Activated CD4-positive, alpha-beta memory T cell treated with anti-CD3 and anti-CD28 coated beads for 36 hours (primary cell): ENCODE data around the gene PPARG. TPM values are rescaled to one million over a fixed set of nuclear protein-coding genes. Genes with fewer than 3 reads are reported as not detected.
A peak's percentile ranks its signal among the peaks of the same experiment; 100 is the strongest.

ENCODE experiments used
- CTCF ChIA-PET: fragments of 350-600 bp; sonication (Branson Sonifier 250); formaldehyde crosslinking; loops from one replicate; lab custom pipeline; 2021; ENCODE audit warnings: antibody characterized with exemption, inconsistent platforms; lab: Charles Lee
- POLR2A ChIA-PET: fragments of 350-600 bp; sonication (Branson Sonifier 250); formaldehyde crosslinking; loops from one replicate; lab custom pipeline; 2021; ENCODE audit warnings: antibody characterized with exemption; lab: Charles Lee
- DNase-seq: peaks from one replicate; pipeline ENCODE4 v3.0.0-alpha.2; 2020
- H3K27ac Mint-ChIP-seq: one replicate; pipeline ENCODE4 v1.8.0; 2021; ENCODE audit warnings: mixed read lengths
- H3K27me3 Mint-ChIP-seq: one replicate; pipeline ENCODE4 v1.8.0; 2021; ENCODE audit warnings: mixed read lengths
- H3K36me3 Mint-ChIP-seq: one replicate; pipeline ENCODE4 v1.8.0; 2021; ENCODE audit warnings: mixed read lengths
- H3K4me1 Mint-ChIP-seq: one replicate; pipeline ENCODE4 v1.8.0; 2021; ENCODE audit warnings: low read depth, mixed read lengths
- H3K4me3 Mint-ChIP-seq: one replicate; pipeline ENCODE4 v1.8.0; 2021; ENCODE audit warnings: mild to moderate bottlenecking, mixed read lengths
- H3K9me3 Mint-ChIP-seq: one replicate; pipeline ENCODE4 v1.8.0; 2021; ENCODE audit warnings: mixed read lengths
- intact Hi-C: fragments of 100-400 bp; cut with micrococcal nuclease; formaldehyde crosslinking; loops from one replicate; pipeline ENCODE4 v1.15.1; 2023
- total RNA-seq, 2 experiments: library from RNA; stranded (reverse); gene quantifications; one replicate each; pipeline ENCODE4 v1.2.3, GENCODE V29; 2021

The PPARG gene
- total RNA-seq, 2 experiments from 2014 or later, result 2.7 TPM

DNA sequence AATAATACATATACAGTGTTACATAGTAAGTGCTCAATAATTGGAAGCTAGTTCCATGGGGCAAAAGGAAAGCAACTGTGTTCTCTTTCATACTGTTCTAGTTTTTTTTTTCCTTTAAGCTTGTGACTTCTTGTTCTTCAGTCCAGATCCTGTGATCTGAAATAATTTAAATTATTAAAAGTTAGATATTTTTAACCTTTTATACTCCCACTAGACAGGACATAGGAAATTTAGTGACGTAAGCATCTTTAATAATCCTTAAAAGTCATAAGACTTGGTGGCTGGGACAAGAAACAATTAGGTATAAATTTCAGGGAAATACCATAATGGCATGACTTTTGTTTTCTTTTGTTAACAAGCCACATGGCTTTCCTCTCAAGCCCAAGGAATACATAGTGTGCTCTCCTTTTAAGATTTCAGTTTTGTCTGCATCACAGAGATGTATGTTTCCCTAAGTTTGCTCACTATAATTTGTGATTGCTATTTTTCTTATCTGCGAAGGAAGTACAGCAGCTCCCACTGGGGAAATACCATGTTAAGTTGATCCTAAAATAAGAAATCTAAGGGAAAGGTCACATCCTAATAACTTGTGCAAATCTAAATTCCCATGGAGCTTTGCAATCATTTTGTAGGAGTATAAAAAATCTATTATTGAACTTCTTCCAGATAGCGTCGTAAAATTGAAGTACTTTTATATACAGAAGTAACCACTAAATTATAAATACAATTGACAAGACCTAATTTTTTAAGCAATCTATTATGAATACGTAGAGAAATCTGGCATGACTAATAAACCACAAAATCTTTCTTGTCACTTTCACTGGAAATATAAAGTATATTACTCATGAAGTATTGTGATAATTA lies 30.1 kb downstream of the PPARG start:
- ChIA-PET POLR2A (no interaction called here), CTCF (no interaction called here)
- no peaks in the 10 kb centered on the region for H3K4me1 Mint-ChIP-seq
- H3K4me3 Mint-ChIP-seq, result no peak overlapping the region
- H3K9me3 Mint-ChIP-seq, result no peaks in the 10 kb centered on the region
- intact Hi-C loops, result no loop called here
- H3K27me3 Mint-ChIP-seq, result peaks cover 29% of the 10 kb centered on the region
- H3K27ac Mint-ChIP-seq, result no peak overlapping the region
- H3K36me3 Mint-ChIP-seq, result no peaks in the 10 kb centered on the region
- DNase-seq, result no peak

GRCh38 chr3:12321015-12321414 lies 32.1 kb downstream of the PPARG start:
- no peaks in the 10 kb centered on the region for H3K36me3 Mint-ChIP-seq
- H3K4me1 Mint-ChIP-seq, result peaks cover 1% of the 10 kb centered on the region
- ChIA-PET CTCF (no interaction called here), POLR2A (no interaction called here)
- no peak overlapping the region for H3K4me3 Mint-ChIP-seq
- H3K9me3 Mint-ChIP-seq, result no peaks in the 10 kb centered on the region
- no peak for DNase-seq
- H3K27me3 Mint-ChIP-seq, result peaks cover 16% of the 10 kb centered on the region
- intact Hi-C loops, result no loop called here
- H3K27ac Mint-ChIP-seq, result no peak overlapping the region

DNA sequence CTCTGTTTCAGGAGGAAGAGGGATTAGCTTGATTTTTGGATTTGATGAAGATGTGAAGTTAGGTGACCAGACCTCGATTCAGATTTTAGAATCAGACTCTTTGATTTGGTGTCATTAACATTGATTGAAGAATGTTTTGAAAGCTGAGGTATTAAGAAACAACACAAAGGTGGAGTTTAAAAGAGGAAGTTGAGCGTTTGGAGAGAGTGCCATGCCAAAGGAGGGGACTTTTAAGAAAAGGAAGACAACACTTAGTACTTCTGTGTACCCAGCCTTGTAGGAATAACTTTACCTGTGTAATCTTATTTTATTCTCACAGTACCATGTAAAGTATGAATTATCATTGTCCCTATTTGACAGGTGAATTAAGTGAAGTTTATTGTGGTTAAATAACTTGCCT lies 34.4 kb downstream of the PPARG start:
- Mint-ChIP-seq H3K4me1 (peaks cover 2% of the 10 kb centered on the region), H3K36me3 (no peaks in the 10 kb centered on the region), H3K27ac (no peak overlapping the region), H3K27me3 (peaks cover 15% of the 10 kb centered on the region), H3K4me3 (no peak overlapping the region), H3K9me3 (no peaks in the 10 kb centered on the region)
- intact Hi-C loops, result no loop called here
- DNase-seq, result no peak
- CTCF ChIA-PET, result interaction anchor here (1.6 kb wide), 1 partner anchor 188 kb away, joined by 5 read pairs; no protein-coding TSS in a partner anchor
- POLR2A ChIA-PET, result no interaction called here

DNA sequence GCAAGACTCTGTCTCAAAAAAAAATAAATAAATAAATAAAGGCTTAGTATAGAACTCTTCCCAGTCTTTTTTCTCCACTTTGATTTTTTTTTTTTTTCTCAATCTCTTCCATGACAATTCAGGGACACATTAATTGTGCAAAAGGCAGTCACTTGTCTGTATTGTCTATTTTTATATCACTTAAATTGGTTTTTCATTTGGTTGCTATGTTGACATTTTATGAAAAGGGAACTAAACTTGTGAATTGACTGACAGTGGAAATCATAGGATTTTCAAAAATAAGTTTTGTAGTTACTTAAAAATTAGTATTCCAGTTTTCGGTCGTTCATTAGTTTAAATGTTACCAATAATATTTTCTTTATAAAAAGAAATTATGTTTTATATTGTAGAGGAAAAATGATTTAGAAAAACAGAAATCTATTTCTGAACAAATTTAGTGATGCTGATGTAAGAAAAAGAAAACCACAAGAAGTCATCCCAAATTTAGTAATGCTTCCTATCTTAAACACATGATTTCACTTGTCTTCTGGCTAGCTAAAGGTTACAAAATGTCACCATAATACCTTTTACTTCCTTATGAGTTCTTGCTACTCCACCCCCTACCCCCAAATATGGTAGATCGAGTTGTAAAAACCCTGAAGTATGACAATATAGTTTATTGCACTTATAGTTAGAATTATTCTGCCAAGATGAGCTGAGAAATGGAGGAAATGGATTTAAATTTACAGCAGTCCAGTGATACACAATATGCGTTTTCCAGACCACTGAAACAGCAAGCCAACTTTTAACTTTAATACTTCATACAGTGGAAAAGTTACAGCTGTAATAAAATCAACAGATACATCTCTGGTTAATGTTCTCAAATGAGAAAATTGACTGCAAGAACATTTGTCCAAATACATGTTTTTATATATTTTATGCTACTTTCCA lies 37.0 kb downstream of the PPARG start:
- peaks cover 2% of the 10 kb centered on the region for H3K4me1 Mint-ChIP-seq
- no peak overlapping the region for H3K4me3 Mint-ChIP-seq
- CTCF ChIA-PET, result no interaction called here
- H3K9me3 Mint-ChIP-seq, result no peaks in the 10 kb centered on the region
- H3K36me3 Mint-ChIP-seq, result no peaks in the 10 kb centered on the region
- DNase-seq, result no peak
- H3K27ac Mint-ChIP-seq, result no peak overlapping the region
- peaks cover 15% of the 10 kb centered on the region for H3K27me3 Mint-ChIP-seq
- intact Hi-C loops, result no loop called here
- POLR2A ChIA-PET, result no interaction called here

GRCh38 chr3:12327021-12327420 lies 38.2 kb downstream of the PPARG start:
- H3K36me3 Mint-ChIP-seq, result no peaks in the 10 kb centered on the region
- CTCF ChIA-PET, result interaction anchor here (1.5 kb wide), 1 partner anchor 153 kb away, joined by 3 read pairs; no protein-coding TSS in a partner anchor

DNA sequence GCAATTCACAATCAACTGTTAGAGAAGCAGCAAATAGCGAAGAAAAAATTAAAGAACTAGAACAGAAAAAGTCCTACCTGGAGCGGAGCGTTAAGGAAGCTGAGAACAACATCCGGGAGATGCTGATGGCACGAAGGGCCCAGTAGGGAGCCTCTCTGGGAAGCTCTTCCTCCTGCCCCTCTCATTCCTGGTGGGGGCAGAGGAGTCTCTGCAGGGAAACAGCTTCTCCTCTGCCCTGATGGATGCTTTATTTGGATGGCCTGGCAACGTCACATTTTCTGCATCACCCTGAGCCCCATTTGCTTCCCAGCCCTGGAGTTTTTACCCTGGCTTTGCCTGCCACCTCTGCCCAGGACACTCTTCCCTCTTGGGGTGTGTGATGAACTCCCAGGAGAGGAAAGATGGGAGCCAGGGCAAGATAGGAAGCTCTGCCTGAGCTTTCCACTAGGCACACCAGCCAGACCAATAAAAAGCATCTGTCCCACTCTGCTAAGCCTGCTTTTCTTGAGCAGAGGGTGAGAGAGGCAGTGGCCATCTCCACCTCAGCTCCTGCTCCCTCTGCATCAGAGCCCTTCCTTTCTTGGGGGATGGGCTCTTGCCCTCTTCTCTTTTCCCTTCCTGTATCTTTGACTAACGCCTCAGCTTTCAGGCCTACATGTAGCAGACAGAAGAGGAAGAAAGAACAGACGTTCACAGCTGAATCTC lies 39.4 kb downstream of the PPARG start:
- ChIA-PET CTCF (interaction anchor here (1.5 kb wide), 1 partner anchor 152 kb away, joined by 3 read pairs; no protein-coding TSS in a partner anchor), POLR2A (no interaction called here)
- intact Hi-C loops, result no loop called here
- no peaks in the 10 kb centered on the region for H3K9me3 Mint-ChIP-seq
- no peak overlapping the region for H3K4me3 Mint-ChIP-seq
- H3K4me1 Mint-ChIP-seq, result peaks cover 2% of the 10 kb centered on the region
- no peak for DNase-seq
- peaks cover 8% of the 10 kb centered on the region for H3K27me3 Mint-ChIP-seq
- H3K36me3 Mint-ChIP-seq, result no peaks in the 10 kb centered on the region
- no peak overlapping the region for H3K27ac Mint-ChIP-seq

More at GRCh38 chr3:12327021-12327420, 38.2 kb downstream of the PPARG start:
- intact Hi-C loops, result no loop called here
- H3K9me3 Mint-ChIP-seq, result no peaks in the 10 kb centered on the region
- peaks cover 15% of the 10 kb centered on the region for H3K27me3 Mint-ChIP-seq
- POLR2A ChIA-PET, result no interaction called here
- no peak overlapping the region for H3K4me3 Mint-ChIP-seq
- no peak for DNase-seq
- no peak overlapping the region for H3K27ac Mint-ChIP-seq
- H3K4me1 Mint-ChIP-seq, result peaks cover 2% of the 10 kb centered on the region

DNA sequence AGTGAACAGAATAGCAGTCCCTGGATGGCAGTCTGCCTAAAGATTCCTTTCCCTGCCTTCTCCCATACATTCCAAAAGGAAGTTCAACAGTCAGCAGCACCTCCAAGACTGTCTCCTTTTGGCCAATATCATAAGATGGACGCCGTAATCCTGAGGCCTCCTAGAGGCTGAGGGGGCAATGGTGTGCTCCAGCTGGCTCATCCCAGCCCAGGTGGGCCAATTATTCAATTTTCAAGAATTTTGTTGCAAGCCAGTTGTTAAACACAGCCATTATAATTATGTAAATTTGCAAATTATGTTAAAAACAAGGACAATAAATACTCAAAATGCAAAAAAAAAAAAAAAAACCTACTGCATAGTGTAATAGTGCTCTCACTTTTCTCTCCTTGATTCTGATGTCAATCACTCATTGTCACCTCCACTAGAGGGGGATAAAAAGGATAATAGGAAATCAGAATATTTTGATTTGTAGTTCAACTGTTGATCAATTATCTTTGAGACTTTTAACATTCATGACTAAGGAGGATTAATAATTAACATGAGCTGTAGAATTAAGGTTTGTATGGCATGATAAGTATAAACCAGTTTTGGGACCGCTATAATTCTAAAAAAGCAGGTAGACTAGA lies 40.1 kb downstream of the PPARG start:
- peaks cover 5% of the 10 kb centered on the region for H3K27me3 Mint-ChIP-seq
- intact Hi-C loops, result no loop called here
- no peak overlapping the region for H3K27ac Mint-ChIP-seq
- POLR2A ChIA-PET, result no interaction called here
- no peaks in the 10 kb centered on the region for H3K9me3 Mint-ChIP-seq
- H3K36me3 Mint-ChIP-seq, result no peaks in the 10 kb centered on the region
- peaks cover 2% of the 10 kb centered on the region for H3K4me1 Mint-ChIP-seq
- CTCF ChIA-PET, result no interaction called here
- no peak overlapping the region for H3K4me3 Mint-ChIP-seq
- DNase-seq, result no peak

- no peak overlapping the region for H3K27ac Mint-ChIP-seq
Observed at GRCh38 chr3:12334786-12335185, 45.9 kb downstream of the PPARG start.

DNA sequence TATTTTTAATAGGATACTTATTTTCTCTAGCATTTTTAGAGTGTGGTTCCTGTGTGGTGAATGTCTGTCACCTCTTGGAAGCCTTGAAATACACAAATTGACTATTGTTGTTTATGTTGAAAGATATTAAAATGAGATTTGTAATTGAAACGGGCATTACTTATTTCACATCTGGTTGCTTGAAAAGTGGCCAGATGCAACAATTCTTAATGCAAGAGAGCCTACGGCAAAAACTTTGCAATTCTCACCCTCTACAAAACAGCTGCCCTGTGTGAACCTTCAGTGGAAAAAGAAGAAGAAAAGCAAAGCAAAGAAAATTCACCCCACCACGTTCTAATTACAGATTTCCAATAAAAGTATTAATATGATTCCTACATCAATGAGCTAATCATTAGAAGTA lies 46.6 kb downstream of the PPARG start:
- no peak overlapping the region for H3K27ac Mint-ChIP-seq
- no peaks in the 10 kb centered on the region for H3K36me3 Mint-ChIP-seq
- no peaks in the 10 kb centered on the region for H3K9me3 Mint-ChIP-seq
- CTCF ChIA-PET, result interaction anchor here (1.2 to 1.6 kb wide), 3 partner anchors 23 to 145 kb away, joined by 3 read pairs; no protein-coding TSS in a partner anchor
- no peak for DNase-seq
- intact Hi-C loops, result no loop called here
- POLR2A ChIA-PET, result no interaction called here
- no peak overlapping the region for H3K4me3 Mint-ChIP-seq
- no peaks in the 10 kb centered on the region for H3K27me3 Mint-ChIP-seq
- H3K4me1 Mint-ChIP-seq, result peaks cover 19% of the 10 kb centered on the region

More at GRCh38 chr3:12334786-12335185, 45.9 kb downstream of the PPARG start:
- ChIA-PET CTCF (interaction anchor here (1.4 kb wide), 1 partner anchor 145 kb away, joined by 3 read pairs; no protein-coding TSS in a partner anchor), POLR2A (no interaction called here)
- no peaks in the 10 kb centered on the region for H3K9me3 Mint-ChIP-seq
- H3K36me3 Mint-ChIP-seq, result no peaks in the 10 kb centered on the region
- H3K4me1 Mint-ChIP-seq, result peaks cover 19% of the 10 kb centered on the region
- no peaks in the 10 kb centered on the region for H3K27me3 Mint-ChIP-seq
- no peak overlapping the region for H3K4me3 Mint-ChIP-seq
- DNase-seq, result no peak
- intact Hi-C loops, result no loop called here

- Mint-ChIP-seq H3K4me1 (peaks cover 19% of the 10 kb centered on the region), H3K4me3 (peak overlapping the region; percentile 30)
- POLR2A ChIA-PET, result interaction anchor here (0.6 kb wide), 1 partner anchor 28 kb away, joined by 3 read pairs; no protein-coding TSS in a partner anchor
Observed at GRCh38 chr3:12336099-12336498, 47.2 kb downstream of the PPARG start.

More at GRCh38 chr3:12336099-12336498, 47.2 kb downstream of the PPARG start:
- Mint-ChIP-seq H3K27ac (peak overlapping the region; percentile 33), H3K36me3 (no peaks in the 10 kb centered on the region), H3K9me3 (no peaks in the 10 kb centered on the region), H3K27me3 (no peaks in the 10 kb centered on the region)
- no peak for DNase-seq
- intact Hi-C loops, result no loop called here
- CTCF ChIA-PET, result interaction anchor here (0.7 to 1.6 kb wide), 4 partner anchors 22 to 211 kb away, joined by 3 read pairs; no protein-coding TSS in a partner anchor
